ENCODE results near the gene IGSF23.

GRCh38 chr19:44653343-44653742 is 40.0 kb downstream of the IGSF23 start:
- TF ChIP-seq CTCF (IDR thresholded peaks at IDR 0.05) (no peak), POLR2A (IDR thresholded peaks at IDR 0.05) (no peak), POLR2AphosphoS5 (IDR thresholded peaks at IDR 0.05) (no peak)
